Effector CD8-positive, alpha-beta T cell (primary cell): ENCODE data around the gene TMEM212.
"Not testable (repeated sequence)": the region's sequence is repeated elsewhere in the genome, so short reads cannot be mapped to it uniquely, and the experiment has no call there.

ENCODE experiments used
- DNase-seq: peaks from one replicate; lab custom pipeline; 2025; lab: John Stamatoyannopoulos, UW

The TMEM212 gene

DNA sequence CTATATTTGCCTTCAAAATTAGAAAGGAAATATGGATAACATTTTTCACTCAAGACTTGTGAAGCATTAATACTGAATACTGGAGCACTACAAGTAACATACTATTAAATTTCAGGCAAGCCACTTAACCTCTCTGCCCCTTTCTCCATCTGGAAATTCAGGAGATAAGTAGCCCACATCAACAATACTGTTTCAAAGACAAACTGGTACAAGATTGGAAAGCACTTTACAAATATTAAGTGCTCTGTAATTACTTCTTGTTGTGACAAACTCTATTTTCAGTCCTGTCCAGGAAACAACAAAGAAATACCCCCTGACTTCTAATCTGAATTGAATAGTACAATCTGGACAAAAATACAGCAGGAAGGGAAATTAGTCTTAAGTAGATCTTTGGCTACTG lies 49.3 kb downstream of the TMEM212 start:
- DNase-seq = no peak

DNA sequence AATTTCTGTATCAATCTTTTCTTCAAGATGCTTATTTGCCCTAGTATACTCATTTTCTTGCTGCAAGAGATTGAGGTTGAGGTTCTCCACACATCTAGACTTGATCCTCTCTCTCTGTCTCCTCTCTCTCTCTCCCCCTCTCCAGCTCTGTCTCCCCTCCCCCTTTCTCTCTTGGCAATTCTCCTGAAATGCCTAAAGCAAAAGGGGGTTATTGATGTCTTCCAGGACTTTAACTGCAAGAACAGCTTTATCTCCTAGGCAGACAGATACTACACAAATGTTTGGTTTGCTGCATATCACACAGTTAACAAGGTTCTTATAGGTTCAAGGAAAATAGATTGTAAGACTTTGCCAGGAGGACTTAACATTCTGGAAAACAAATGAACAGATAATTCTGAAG lies 52.1 kb downstream of the TMEM212 start:
- no peak for DNase-seq

DNA sequence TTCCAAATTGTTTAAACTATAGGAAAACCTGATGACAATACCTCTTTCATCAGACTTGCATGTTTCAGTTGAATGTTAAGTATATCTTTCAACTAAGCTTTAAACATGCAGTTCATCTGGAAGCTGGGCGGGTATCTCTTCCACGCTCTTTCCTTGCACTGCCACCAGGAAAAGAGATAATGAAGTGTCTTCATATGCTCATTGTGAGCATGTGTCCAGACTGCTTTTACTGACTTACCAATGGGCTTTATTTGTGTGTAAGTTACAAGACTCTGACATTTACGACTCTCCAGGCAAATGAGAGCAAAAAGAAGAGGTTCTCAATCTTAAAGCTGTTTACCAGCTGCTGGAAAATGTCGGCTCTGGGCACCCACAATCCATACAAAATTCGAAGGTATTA lies 52.8 kb downstream of the TMEM212 start:
- no peak for DNase-seq

DNA sequence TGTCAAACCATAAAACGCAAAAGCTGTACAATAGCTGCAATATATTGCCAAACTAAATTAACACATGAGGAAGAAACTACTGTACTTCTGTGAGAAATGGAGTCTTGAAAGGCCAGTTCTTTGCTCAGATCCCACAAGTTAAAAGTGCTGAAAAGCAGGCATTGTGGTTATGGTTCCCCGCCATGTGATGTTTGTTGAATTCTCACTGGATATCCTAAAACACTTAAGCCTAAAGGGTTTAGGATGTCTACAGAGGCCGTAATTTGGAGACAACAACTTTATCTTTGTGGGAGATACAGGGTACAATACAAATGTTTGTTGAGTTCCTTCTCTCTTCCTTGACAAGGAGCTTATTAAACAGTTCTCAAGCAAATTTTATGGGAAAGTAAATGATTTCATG lies 53.2 kb downstream of the TMEM212 start:
- no peak for DNase-seq

DNA sequence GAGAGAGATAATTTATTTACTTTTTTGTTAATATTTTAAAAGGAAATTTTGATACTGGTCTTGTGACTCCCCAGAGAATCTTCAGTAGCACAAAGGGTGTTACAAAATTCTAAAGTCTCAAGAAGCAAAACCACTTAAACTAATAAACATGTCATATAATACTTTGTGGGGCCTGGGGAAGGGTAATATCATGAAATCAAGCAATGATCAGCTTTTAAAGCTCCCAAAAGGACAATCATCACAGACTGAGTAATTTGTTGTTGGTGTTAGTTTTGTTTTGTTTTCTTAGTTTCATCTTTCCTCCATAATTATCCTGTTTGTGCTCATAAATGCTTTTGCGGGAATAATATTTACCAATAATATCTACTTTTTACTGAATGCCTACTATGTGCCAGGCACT lies 55.0 kb downstream of the TMEM212 start:
- DNase-seq = no peak

DNA sequence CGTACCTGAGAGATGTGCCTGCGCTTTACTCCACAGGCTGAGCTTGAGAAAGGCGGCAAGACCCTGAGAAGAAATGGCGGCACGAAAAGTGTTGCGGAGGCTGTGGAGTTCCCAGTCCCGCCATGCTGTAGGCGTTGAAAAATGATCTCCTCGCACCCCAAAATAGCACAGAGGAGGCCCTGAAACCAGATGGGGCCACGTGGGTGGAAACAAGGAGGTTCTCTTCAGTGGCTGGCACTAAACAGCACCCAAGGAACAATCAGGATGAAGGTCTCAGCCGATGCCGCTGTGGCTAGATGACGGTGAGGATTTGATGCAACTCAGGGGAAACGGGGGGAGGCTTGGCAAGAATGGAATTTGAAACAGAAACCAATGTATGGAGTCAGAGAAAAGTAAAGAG lies 57.3 kb downstream of the TMEM212 start:
- no peak for DNase-seq

DNA sequence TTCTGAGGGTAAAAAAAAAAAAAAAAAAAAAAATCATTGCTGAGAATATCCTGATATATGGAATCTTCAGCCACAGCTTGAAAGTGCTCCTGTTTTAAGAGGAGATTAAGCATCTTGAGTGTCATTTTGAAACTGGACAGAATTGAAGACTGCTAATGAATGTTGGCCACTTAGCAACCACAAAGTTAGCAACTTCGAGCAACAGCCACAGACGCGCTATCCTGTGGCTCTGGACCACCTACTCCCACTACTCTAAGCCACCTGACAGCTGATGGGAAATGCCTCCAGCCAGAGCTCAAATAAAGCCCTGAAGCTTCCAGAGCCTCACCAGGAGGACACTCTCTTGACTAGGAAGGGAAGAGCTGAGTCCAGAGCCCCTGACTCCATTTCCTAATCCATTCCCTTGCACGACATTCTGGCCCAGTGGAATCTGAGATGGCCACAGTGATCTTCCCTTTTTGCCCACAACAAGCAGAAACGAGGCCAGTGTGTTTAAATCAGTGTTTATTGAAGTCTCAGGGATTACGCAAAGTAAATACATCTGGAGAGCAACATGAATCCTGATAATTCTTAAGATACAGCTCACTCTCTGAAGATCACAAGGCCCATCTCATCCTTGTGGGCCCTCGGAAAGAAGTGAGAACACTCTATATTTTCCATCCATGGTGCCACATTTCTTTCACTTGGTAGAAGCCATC lies 58.6 kb downstream of the TMEM212 start:
- no peak for DNase-seq

- no peak for DNase-seq
Measured at GRCh38 chr3:171904829-171905228, 61.7 kb downstream of the TMEM212 start.

DNA sequence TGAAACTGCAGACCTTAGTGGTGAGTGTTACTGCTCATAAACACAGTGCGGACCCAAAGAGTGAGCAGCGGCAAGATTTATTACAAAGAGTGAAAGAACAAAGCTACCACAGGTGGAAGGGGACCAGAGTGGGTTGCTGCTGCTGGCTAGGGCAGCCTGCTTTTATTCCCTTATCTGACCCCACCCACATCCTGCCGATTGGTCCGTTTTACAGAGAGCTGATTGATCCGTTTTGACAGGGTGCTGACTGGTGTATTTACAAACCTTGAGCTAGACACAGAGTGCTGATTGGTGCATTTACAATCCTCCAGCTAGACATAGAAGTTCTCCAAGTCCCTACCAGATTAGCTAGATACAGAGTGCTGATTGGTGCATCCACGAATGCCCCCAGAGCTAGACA lies 63.4 kb downstream of the TMEM212 start:
- DNase-seq = not testable (repeated sequence)

DNA sequence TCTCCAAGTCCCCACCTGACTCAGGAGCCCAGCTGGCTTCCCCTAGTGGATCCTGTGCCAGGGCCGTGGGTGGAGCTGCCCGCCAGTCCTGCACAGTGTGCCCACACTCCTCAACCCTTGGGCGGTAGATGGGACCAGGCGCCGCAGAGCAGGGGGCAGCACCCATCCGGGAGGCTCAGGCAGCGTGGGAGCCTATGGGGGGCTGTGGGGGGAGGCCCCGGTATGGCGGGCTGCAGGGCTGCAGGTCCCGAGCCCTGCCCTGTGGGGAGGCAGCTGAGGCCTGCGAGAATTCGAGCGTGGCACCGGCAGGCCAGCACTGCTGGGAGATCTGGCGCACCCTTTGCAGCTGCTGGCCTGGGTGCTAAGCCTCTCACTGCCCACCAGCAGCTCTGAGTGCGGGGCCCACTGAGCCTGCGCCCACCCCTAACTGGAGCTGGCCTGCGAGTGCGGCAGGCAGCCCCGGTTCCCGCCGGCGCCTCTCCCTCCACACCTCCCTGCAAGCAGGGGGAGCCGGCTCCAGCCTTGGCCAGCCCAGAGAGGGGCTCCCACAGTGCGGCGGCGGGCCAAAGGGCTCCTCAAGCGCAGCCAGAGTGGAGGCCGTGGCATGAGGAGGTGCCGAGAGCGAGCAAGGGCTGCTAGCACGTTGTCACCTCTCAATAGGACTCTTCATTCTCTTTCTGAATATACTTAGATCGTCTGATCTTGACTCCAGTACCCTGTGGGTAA lies 64.0 kb downstream of the TMEM212 start:
- DNase-seq = no peak

- no peak for DNase-seq
Measured at GRCh38 chr3:171907761-171908160, 64.6 kb downstream of the TMEM212 start.

GRCh38 chr3:171908731-171909130 lies 65.6 kb downstream of the TMEM212 start:
- no peak for DNase-seq
